ENCODE measurements around the gene PAPOLG.
"Not testable (repeated sequence)": the region's sequence is repeated elsewhere in the genome, so short reads cannot be mapped to it uniquely, and the experiment has no call there.

The PAPOLG gene

DNA sequence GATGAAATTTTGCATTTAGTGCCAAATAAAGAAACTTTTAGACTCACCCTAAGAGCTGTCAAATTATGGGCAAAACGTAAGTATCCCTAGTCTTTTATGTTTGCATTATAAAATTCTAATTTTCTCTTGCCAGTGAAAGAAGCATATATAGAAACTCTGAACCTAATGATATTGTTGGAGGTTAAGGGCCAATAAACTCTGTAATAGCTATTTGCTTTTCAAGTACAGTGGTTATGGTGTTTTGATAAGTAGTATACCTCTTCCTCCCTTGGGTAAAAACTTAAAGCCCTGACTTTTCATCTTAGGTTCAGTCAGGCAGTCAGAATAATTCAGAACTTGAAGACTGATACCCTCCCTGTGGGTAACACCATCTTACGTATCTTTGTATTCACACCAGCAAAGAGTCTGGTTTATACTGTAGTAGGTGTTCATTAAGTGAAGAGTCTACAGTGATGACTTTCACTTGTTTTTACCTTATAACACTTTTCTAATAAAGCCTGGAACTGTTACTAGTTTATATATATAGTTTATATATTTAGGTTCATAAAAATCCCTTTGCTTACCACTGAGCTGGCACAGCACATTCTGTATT is 19.1 kb downstream of the PAPOLG start:
- no peak for DNase-seq (ENCODE audit: low spot score)

DNA sequence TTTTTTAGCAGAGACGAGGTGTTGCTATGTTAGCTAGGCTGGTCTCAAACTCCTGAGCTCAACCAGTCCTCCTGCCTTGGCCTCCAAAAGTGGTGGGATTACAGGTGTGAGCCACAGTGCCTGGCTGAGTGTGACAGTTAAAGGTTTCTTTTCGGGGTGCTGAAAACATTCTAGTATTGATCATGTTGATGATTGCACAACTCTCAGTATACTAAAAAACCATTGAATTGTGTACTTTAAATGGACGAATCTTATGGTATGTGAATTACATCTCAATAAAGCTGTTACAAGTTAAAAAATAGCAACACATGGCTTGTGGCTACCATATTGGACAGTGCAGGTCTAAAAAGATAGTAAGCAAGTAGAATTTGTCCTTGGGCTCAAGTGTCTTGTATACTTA is 22.3 kb downstream of the PAPOLG start:
- DNase-seq (ENCODE audit: low spot score) = no peak

DNA sequence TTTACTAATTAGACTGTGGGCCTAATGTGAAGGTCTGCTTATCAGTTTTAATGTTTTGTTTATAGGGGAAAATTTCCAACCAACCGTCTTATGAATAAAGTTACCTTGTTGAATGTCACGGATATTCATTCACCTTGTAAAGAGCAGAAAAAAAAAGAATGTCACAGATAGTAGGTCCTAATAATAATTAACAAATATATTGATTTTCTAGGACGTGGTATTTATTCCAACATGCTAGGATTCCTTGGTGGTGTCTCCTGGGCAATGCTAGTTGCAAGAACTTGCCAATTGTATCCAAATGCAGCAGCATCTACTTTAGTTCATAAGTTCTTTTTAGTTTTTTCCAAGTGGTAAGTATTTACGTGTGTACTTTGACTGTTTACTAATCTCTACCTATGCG is 23.4 kb downstream of the PAPOLG start:
- no peak for DNase-seq (ENCODE audit: low spot score)

DNA sequence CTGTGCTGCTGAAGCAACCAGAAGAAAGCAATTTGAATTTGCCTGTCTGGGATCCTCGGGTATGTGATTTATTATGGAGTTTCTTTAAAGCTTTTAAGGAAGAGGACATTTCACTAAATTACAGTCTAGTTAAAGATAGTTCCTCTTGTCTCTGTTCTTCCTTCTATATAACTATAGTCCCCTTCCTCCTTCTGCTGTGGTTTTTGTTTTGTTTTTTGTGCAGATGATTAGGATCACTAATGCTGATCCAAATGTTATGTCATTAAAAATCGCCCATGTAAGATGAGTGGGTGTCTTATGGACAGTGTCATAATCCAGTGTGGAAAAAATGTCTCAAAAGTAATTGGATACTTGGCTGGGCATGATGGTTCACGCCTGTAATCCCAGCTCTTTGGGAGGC is 24.7 kb downstream of the PAPOLG start:
- DNase-seq (ENCODE audit: low spot score) = no peak

DNA sequence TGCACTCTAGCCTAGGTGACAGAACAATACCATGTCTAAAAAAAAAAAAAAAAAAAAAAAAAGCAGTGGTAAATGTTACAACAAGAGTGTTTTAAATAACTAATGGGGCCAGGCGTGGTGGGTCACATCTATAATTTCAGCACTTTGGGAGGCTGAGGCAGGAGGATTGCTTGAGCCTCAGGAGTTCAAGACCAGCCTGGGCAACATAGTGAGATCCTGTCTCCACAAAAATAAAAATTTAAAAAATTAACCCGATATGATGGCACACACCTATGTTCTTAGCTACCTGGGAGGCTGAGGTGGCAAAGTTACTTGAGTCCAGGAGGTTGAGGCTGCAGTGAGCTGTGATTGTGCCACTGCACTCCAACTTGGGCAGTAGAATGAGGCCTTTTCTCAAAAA is 37.1 kb downstream of the PAPOLG start:
- DNase-seq (ENCODE audit: low spot score) = no peak

DNA sequence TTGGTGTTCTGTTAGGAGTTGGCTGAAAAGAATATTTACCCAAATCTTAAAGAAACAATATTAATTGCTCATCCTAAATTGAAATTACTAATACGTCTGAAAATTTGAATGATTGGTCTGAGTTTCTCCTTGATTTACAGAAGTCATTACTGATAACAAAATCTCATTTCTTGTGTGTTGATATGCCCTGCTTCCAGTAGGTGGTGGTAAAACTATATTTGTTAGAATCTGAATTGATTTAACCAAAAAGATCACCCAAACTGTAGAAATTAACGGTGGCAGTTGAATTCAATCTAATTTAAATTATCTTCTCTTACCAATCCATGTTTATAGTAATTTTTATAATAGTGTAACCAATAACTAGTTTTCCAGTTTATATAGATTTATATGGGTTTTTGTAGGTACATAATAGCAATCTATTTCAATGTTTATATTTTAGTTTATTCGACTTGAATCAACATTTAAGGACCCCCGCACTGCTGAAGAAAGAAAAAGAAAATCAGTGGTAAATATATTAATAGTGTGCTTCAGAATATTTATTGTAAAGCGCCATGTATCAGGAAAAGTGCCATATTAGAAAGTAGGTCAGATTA is 38.3 kb downstream of the PAPOLG start:
- DNase-seq (ENCODE audit: low spot score) = peak; percentile 10

DNA sequence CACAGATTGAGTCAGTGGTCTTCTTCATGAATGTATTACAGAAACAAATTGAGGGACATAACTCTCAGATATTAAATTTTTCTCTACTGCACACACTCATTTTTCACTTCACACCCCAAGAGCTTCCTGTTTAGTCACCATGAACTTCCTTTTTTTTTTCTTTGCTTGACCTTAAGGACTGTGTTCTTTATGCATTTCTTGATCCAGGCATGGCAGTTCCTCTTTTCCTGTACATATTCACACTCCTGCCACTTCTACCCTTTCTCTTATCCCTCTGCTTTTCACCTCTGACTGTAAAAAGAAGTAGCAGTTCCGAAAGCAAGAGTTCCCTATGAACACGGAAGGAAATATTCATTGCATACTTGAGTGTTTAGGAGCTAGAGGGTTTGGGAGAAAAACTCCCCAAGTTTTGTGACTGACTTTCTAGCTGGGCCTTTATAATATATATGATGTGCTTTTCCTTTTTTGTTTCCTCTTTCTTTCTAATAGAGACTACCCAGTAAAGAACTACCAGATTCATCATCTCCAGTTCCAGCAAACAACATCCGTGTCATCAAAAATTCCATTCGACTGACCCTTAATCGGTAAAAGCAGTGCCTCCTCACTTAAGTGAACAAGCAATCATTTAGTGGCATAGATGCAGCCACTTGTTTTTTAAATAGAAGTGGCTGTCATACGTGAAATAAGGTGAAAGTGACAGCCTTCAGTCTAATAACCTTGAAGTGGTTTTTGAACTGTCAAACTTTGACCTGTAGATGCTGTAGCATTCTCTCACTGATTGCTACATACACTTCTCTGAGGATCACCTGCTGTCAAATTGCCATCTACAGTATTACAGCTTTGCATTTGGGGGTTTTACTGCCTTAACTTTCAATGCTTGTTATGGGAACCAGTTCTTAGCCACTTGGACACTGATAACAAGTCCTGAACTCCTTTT is 40.8 kb downstream of the PAPOLG start:
- peak; percentile 12 for DNase-seq (ENCODE audit: low spot score)

DNA sequence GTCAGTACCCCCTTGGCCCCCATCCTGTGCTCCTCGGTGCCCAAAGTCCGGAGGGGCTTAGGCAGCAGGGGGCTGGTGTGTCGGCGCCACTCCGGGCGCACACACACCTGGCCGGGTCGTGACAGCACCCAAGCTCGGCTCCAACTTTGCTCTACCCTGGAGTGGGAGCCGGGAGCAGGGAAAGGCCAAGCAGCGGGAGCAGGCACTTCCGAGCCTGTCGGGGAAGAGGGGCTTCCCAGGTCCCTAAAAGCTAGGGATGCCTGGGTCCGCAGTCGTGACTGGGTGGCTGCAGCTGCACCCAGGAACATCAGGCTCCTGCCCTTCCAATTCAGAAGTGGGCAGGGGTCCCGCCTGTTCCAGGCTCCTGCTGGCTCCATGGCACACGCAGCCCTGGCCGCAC is 48.4 kb downstream of the PAPOLG start:
- DNase-seq (ENCODE audit: low spot score) = no peak

DNA sequence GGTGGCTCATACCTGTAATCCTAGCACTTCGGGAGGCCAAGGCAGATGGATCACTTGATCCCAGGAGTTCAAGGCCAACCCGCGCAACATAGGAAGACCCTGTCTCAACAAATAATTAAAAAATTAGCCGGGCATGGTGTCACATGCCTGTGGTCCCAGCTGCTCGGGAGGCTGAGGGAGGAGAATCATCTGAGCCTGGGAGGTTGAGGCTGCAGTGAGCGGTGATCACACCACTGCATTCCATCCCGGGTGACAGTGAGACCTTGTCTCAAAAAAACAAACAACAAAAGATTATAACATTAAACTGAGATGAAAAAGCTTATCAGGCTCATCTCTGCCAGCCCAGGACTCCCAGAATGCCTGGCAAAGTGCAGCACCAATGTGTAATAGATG is 50.5 kb downstream of the PAPOLG start:
- DNase-seq (ENCODE audit: low spot score) = no peak

DNA sequence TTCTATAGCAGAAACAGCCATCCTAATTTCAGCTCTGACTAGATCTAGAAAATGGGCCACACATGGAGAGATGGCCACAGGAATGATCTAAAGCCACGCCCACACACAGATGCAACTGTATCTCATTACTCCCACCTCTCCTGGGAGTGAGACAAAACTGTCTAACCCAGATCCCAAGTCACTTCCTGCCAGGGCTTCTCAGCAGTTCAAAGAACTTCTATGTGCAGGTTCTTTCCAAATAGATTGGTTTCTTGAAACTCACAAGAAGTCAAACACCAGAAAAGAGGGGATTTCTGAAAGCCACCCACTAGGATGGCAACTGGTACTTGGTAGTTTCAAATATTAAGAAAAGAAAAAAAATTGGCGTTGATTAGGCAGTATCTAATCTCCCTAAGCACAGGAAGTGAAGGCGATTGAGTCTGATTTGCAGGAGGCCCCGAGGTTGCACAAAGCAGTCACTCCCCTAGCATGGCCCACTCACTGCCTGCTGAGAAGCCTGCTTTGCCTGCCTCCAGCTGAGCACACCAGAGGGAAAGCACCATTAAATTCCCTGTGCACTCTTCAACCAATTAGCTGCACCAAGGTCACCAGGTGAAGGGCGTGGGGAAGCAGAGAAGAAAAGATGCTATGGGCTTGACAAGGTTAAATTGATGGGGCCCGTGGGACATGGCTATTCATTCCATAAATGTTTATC is 51.1 kb downstream of the PAPOLG start:
- peak; percentile 36 for DNase-seq (ENCODE audit: low spot score)

DNA sequence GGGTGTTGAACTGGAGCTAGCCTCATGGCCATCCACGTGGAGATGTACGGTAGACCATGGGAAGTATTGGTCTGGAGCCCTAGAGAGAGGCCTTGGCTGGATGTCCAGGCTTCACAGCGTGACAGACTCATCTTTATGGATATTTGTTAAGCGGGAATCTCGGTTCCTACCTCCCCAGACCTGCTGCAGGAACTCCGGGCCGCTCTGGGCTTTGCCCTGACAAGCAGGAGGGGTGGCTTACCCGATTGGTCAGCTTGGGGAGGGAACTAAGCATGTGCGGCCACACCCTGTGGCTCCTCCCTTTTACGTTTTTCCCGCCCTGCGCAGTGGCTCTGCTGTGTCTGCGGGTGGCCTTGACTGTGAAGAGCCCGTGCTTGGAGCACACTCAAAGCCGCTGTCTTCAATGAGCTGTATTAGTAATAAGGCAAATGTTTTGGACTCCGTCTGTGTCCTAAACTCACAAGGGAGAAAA is 52.3 kb downstream of the PAPOLG start:
- no peak for DNase-seq (ENCODE audit: low spot score)

DNA sequence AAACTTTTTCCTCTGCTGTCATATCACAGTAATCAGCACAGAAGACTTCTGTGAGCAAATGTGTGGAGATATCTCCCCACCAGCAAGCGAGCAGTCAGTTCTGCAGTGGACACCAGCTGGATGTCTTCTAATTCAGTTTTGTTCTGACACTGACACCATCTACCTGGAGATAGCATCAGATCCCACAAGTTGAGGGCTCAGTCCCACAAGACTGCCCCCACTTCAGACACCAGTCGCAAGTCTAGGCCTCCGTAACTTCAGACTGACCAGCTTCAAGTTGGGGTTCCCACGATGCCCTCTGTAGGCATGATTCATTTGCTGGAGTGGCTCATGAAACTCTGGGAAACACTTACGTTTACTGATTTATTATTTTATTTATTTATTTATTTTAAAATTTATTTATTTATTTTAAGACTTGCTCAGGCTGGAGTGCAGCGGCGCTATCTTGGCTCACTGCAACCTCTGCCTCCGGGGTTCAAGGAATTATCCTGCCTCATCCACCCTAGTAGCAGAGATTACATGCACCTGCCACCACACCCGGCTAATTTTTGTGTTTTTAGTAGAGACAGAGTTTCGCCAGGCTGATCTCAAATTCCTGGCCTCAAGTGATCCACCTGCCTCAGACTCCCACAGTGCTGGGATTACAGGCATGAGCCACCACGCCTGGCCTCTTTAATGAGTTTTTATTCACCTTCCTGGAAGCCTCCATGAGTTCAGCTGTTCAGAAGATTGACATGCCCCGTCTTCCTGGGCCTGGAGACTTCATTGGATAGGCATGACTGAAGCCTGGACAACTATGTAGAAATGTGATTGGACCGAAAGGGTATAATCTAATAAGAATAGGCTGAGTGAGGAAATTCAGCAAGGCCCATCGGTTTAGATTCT is 55.7 kb downstream of the PAPOLG start:
- no peak for DNase-seq (ENCODE audit: low spot score)

DNA sequence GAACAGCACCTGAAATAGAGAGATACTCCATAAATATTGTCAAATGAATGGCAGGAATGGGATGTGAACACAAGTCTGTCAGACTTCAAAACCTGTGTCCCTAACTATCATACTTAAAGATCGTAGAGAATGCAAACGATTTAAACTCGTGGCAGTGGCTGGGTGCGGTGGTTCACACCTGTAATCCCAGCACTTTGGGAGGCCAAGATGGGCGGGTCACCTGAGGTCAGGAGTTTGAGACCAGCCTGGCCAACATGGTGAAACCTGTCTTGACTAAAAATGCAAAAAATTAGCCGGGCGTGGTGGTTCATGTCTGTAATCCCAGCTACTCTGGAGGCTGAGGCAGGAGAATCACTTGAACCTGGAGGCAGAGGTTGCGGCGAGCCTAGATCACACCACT is 61.1 kb downstream of the PAPOLG start:
- not testable (repeated sequence) for DNase-seq (ENCODE audit: low spot score)

DNA sequence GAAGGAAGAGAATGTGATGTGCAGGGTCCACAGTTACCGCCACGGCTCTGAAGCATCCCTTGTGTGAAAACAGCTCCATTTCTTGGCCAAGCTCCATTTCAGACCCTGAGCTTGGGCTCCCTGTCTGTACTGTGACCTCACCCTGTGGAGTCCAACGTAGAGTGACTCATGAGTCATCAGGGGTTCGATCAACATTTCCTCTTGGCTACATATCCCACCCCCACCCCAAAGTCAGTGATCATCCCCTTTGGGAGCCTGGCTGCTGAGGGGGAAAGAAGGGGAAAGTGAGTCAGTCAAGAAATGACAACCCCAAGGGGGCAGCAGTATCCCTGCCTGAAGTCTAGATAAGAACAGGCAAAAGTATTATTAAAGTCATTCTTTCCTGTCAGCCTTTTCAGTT is 62.2 kb downstream of the PAPOLG start:
- DNase-seq (ENCODE audit: low spot score) = peak; percentile 13

DNA sequence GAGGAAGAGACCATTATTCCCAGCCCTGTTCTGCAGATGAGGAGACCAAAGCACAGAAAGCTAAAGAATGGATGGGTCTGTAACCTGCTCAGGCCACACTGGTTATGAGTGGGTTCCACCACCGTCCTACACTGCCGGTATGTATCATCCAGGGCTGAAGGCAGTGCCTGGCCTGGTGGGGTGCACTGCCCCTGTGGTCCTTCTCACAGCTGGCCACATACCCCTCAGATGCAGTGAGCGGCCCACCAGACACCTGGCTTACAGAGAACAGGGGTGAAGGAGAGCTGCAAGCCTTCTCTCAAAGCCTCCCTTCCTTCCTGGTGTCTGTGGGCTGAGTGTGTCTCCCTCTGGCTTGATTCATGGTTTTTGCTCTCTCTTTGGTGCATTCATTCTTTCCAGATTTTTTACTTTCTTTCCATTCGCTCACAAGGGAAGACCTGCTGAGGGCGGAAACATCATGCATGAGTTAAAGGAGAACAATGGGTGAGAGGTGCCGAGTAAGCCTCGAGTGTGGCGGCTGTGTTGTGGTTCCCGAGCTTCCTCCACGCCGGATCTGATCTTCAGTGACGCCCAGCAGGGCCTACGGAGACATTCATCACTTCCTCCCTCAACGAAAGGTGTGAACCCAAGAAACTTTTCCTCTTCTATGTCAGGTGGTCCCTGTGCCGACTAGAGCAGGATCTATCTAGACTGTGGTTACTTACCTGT is 63.2 kb downstream of the PAPOLG start:
- DNase-seq (ENCODE audit: low spot score) = no peak

DNA sequence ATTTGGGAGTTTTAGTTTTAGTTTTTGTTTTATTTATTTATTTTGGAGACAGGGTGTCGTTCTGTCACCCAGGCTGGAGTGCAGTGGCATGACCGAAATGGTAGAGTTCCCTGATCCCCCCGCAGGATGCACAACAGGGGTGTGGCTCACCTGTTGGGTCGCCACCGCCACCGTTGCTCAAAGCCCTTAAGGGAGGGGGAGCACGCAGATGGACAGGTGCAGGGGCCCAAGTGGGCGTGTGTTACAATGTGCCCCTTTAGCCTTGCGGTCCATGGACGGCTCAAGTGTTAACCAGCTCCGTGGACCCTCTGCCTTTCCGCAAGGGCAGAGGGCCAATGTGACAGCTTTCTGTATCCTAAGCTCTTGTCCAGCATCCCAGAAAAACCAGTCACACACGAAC is 63.9 kb downstream of the PAPOLG start:
- no peak for DNase-seq (ENCODE audit: low spot score)

DNA sequence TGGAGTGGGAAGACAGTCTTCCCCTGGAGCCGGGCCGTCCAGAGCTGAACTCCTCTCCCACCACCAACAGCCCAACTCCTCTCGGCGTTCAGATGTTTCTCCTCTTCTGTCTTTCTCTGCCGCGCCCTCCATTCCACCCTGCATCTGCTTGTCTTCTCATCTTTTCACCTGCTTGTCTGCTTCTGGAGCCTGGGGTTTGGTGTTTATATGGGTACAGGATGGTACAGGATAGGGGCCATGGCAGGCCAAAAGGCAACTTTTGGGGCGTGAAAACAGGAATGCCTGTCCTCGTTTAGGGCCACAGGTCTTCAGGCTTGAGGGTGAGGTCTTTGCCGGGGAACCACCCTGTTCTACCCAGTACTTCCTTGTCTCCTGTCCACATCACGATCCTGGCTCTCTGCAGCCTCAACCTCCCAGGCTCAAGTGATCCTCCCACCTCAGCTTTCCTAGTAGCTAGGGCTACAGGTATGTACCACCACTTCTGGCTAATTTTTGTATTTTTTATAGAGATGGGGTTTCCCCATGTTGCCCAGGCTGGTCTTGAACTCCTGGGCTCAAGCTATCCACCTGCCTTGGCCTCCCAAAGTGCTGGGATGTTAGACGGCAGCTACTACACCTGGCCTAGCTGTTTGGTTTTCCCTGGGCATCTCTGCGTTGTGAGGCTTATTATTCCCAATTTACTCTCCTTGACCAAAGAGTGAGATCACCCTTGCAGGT is 64.5 kb downstream of the PAPOLG start:
- no peak for DNase-seq (ENCODE audit: low spot score)

DNA sequence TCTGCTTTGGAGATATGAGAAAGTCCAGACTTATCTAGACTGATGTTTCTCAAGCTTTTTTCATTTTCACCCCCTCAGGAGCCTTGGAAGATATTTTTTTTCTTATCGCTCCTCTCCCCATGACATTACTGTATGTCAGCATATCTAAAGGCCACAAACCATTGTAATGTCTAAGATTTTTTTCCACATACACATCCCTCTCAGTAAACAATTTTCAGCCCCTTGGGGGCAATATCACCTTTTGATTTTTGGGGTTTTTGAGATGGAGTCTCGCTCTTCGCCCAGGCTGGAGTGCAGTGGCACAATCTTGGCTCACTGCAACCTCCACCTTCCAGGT is 65.0 kb downstream of the PAPOLG start:
- DNase-seq (ENCODE audit: low spot score) = no peak

DNA sequence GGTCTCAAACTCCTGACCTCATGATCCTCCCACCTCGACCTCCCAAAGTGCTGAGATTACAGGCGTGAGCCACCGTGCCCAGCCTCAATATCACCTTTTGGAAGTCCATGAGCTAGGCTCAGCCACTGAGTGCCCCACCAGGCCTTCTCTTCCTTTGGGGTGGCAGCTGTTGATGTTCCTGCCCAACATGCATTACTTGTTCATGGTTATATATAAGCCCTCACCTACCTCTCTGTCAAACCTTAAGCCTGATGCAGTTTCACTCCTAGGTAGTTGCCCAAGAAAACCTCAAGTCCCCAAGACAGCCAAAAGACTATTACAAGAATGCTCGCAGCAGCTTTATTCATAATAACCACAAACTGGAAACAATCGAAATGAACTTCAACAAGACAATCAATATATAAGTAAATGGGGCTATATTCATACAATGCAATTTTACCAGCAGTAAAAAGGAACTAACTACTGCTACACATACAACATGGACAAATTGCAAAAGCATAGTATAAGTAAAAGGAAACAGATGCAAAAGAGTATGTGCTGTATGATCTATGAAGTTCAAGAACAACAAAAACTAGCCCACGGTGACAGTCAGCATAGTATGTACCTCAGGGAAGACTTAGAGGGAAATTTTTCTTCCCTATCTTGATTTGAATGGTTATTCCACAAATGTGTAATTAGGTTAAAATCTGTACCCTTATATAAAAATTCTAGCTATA is 65.7 kb downstream of the PAPOLG start:
- DNase-seq (ENCODE audit: low spot score) = no peak

DNA sequence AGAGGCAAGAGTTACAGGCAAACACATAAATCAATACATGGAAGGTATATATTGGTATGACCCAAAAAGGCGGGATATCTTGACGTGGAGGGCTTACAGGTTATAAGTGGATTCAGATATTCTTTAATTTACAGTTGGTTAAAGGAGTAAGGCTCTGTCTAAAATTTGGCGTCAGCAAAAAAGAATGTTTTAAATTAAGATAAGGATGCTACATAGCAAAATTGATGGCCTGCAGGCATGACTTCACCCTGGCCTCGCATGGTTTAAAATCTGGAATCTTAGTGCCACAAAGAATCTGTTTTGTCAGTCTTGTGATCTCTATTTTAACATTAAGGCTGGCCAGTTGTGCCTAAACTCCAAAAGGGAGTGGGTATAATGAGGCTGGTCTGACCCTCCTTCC is 66.9 kb downstream of the PAPOLG start:
- no peak for DNase-seq (ENCODE audit: low spot score)
